ENCODE results near the gene CTNNBIP1.

The CTNNBIP1 gene

GRCh38 chr1:9817734-9818133 lies 92.3 kb downstream of the CTNNBIP1 start:
- Histone ChIP-seq H3K27ac (no peak overlapping the region), H3K4me3 (ENCODE audit: low read depth in 1 of 2, low read length in 1 of 2) (no peak overlapping the region), H3K4me1 (ENCODE audit: control insufficient read depth in 1 of 2, insufficient read depth in 1 of 2, low read depth in 1 of 2, low read length in 1 of 2) (peaks cover 5 to 8% of the 10 kb centered on the region in 2 experiments), H3K27me3 (peaks cover 22% of the 10 kb centered on the region), H3K36me3 (no peaks in the 10 kb centered on the region), H3K9me3 (no peaks in the 10 kb centered on the region)
- no peak for TF ChIP-seq CTCF (IDR thresholded peaks at IDR 0.05)

GRCh38 chr1:9816199-9816598 lies 93.9 kb downstream of the CTNNBIP1 start:
- Histone ChIP-seq H3K4me1 (ENCODE audit: control insufficient read depth in 1 of 2, insufficient read depth in 1 of 2, low read depth in 1 of 2, low read length in 1 of 2) (no peaks in the 10 kb centered on the region), H3K4me3 (ENCODE audit: low read depth in 1 of 2, low read length in 1 of 2) (no peak overlapping the region), H3K36me3 (no peaks in the 10 kb centered on the region), H3K27me3 (peaks cover 7% of the 10 kb centered on the region), H3K9me3 (no peaks in the 10 kb centered on the region), H3K27ac (no peak overlapping the region)
- TF ChIP-seq CTCF (IDR thresholded peaks at IDR 0.05) = no peak

- Histone ChIP-seq H3K9me3 (no peaks in the 10 kb centered on the region), H3K27ac (no peak overlapping the region), H3K4me1 (ENCODE audit: control insufficient read depth in 1 of 2, insufficient read depth in 1 of 2, low read depth in 1 of 2, low read length in 1 of 2) (no peaks in the 10 kb centered on the region), H3K27me3 (no peaks in the 10 kb centered on the region), H3K36me3 (no peaks in the 10 kb centered on the region), H3K4me3 (ENCODE audit: low read depth in 1 of 2, low read length in 1 of 2) (no peak overlapping the region)
- TF ChIP-seq CTCF (IDR thresholded peaks at IDR 0.05) = no peak
Measured at GRCh38 chr1:9815150-9815549, 94.9 kb downstream of the CTNNBIP1 start.

- H3K36me3 ChIP-seq = no peaks in the 10 kb centered on the region
- no peak for TF ChIP-seq CTCF (IDR thresholded peaks at IDR 0.05)
- no peak overlapping the region for H3K27ac ChIP-seq
- H3K4me3 ChIP-seq (ENCODE audit: low read depth in 1 of 2, low read length in 1 of 2) = no peak overlapping the region
- no peaks in the 10 kb centered on the region for H3K4me1 ChIP-seq (ENCODE audit: control insufficient read depth in 1 of 2, insufficient read depth in 1 of 2, low read depth in 1 of 2, low read length in 1 of 2)
- H3K9me3 ChIP-seq = no peaks in the 10 kb centered on the region
- no peaks in the 10 kb centered on the region for H3K27me3 ChIP-seq
Measured at GRCh38 chr1:9814619-9815018, 95.5 kb downstream of the CTNNBIP1 start.

- no peak for TF ChIP-seq CTCF (IDR thresholded peaks at IDR 0.05)
- Histone ChIP-seq H3K27ac (no peak overlapping the region), H3K36me3 (no peaks in the 10 kb centered on the region), H3K4me1 (ENCODE audit: control insufficient read depth in 1 of 2, insufficient read depth in 1 of 2, low read depth in 1 of 2, low read length in 1 of 2) (no peaks in the 10 kb centered on the region), H3K27me3 (no peaks in the 10 kb centered on the region), H3K4me3 (ENCODE audit: low read depth in 1 of 2, low read length in 1 of 2) (no peak overlapping the region), H3K9me3 (no peaks in the 10 kb centered on the region)
Measured at GRCh38 chr1:9811239-9811966, 98.7 kb downstream of the CTNNBIP1 start.
